Activated CD4-positive, alpha-beta T cell treated with anti-CD3 and anti-CD28 coated beads, Interleukin-2, Interleukin-6, amounts not matched to agents 100 ng/mL and 50 ng/mL, durations not matched to agents 16 hours and 8 hours (primary cell): Measurements from ENCODE around the gene C16orf95.
A peak's percentile ranks its signal among the peaks of the same experiment; 100 is the strongest.
"Not testable (repeated sequence)": the region's sequence is repeated elsewhere in the genome, so short reads cannot be mapped to it uniquely, and the experiment has no call there.

Experiments
- DNase-seq: peaks from one replicate; pipeline ENCODE4 v3.0.0-alpha.2; 2020

Gene C16orf95, protein sequence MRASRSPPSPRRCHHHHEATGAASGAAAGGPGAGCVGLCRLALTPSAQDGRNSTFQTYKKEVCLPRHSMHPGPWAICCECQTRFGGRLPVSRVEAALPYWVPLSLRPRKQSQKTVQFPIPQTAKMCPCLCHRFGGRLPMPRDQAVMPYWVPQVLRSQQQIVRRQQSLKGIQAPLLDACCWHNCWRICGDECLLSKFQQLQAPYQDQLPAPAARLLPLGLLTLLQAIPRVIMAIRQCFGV

DNA sequence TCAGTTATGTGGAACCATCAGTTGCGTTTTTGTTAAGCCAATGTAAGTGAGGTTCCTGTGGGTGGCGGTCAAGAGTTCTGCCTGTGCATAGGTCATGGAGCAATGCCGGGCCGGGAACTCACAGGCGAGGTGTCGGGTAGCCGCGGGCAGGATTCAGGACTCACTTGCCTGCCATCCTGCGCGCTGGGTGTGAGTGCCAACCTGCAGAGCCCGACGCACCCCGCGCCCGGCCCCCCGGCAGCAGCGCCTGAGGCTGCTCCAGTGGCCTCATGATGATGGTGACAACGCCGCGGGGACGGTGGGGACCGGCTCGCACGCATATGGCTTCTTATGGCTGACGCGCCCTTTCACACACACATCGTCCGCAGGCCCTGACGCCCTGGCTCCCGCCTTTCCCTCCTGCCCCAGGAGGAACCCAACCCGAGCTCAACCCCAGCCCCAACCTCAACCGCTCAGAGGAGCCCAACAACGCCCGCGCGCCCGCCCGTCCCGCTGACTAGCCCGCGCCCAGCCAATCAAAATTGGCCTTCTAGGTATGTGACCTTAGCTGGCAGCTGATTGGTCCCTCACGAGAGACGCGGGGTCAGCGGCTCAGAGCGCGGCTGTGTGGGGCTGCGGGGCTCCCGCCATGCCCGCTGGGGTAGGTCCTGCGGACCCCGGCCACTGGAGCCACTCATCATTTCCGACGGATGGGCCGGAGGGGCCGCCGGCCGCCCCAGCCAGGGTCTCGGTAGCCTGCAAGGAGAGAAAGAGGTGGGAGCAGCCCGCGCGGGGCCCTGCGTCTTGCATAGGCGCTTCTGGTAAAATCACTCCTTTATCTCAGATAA is at the start of gene C16orf95:
TSS of gene C16orf95 (minus strand) at position 470 of the 827 bp plus-strand sequence. CDS start at position 320, 150 bp downstream.
- DNase-seq = peak; percentile 98

DNA sequence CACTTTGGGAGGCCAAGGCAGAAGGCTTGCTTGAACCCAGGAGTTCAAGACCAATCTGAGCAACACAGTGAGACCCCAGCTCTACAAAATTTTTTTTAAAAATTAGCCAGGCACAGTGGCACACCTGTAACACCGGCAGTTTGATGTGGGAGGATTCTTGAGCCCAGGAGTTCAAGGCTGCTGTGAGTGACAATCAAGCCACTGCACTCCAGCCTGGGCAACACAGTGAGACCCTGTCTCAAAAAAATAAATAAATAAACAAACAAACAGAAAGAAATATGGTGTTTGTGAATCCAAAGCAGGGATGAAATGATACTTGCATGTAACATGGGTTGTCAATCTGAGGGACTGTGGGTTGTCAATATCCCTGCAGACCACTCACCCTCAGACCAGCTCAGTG is 49.7 kb upstream of the C16orf95 start:
- no peak for DNase-seq

DNA sequence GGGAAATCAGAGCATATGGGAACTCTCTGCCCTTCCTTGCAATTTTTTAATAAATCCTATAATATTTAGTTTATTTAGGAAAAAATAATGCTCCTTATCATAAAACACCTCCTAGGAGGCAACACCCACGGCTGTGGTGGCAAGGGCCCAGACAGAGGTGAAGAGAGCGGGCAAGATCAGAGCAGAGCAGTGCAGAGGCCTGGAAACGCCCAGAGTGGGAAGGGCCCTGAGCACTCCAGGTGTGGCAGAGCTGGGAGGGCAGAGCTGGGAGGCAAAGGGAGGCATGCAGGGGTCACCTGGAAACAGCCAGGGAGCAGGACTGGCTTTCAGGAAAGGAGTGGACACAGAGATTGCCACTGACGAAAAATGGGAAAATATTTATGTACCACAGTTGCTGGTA is 49.1 kb upstream of the C16orf95 start:
- DNase-seq = no peak

DNA sequence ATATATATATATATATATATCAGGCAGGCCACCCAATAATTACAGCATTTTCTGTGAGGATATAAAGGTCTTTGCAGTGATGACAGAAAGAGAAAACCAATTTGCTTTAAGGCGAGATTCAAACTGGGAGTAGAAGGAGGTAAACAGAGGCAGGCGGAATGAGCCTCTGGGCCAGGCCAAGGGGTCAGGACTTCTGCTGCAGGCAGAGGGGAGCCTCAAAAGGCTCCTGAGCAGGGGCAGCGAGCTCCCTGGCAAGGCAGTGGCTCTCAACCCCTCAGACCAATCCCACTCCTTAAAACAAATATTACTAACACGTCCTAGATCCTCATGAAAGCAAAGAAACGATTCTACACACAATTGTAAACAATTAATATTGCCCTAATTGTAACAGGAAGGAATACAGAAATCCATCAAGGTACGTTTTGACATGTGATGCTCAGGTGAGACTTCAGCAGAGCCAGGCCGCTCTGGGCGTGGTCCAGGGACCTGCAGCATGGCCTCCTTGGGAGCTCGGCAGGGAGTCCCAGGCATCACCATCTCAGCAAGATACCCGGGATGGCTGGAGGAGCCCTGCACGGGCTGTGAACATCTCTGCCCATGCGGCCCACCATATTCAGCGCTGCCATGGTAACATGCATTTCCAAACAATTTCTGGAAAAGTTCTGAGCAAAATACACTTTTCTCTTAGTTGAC is 48.0 kb upstream of the C16orf95 start:
- DNase-seq = no peak

DNA sequence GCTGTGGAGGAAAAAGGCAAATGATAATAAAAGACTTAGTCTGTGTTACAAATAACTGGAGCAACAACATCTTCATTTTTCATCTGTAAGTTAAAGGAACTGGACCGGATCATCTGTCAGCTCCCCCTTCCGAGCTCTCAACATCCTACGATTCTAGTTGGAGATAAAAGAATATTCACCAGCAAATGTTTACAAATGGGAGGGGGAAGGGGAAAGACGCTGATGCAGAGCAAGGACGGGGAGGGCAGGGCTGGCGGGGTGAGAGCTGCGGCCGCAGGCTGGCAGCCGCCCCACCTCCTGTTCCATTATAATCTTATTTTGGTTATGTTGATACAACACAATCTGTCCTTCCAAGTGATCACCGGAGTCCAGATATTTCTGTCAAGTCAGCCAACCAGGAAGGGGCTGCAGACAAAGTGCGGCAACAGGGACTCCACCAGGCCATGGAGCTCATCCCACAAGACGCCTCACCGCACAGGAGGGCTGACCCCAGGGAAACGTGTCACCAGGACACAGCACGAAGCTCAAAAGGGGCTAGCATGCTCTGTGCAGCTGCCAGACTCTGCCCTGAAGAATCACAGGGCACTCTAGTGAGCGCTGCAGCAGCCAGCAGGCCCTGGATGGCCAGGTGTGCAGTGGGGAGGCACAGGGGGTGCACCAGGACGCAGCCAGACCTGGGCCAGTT is 46.7 kb upstream of the C16orf95 start:
- DNase-seq = no peak

DNA sequence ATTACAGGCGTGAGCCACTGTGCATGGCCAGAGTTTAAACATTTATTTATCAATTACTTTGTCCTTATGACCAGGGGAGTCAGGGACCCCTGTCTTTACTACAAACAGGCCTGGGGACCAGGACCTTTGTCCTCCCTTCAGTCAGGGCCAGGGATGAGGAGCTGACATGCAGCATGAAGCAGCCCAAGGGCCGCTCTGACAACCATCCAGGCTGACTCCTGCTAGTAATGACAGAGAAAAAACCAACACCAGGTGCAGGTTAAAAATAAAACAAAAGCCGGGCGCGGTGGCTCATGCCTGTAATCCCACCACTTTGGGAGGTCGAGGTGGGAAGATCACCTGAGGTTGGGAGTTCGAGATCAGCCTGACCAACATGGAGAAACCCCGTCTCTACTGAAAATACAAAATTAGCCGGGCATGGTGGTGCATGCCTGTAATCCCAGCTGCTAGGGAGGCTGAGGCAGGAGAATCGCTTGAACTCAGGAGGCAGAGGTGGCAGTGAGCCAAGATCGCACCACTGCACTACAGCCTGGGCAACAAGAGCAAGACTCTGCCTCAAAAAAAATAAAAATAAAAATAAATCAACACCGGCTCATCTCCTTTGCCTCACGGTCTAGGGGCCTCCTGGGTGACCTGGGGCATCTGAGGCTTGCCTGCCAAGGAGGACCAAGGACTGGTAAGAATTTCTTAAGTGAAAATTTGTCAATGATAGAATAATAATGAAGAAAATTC is 45.8 kb upstream of the C16orf95 start:
- not testable (repeated sequence) for DNase-seq

DNA sequence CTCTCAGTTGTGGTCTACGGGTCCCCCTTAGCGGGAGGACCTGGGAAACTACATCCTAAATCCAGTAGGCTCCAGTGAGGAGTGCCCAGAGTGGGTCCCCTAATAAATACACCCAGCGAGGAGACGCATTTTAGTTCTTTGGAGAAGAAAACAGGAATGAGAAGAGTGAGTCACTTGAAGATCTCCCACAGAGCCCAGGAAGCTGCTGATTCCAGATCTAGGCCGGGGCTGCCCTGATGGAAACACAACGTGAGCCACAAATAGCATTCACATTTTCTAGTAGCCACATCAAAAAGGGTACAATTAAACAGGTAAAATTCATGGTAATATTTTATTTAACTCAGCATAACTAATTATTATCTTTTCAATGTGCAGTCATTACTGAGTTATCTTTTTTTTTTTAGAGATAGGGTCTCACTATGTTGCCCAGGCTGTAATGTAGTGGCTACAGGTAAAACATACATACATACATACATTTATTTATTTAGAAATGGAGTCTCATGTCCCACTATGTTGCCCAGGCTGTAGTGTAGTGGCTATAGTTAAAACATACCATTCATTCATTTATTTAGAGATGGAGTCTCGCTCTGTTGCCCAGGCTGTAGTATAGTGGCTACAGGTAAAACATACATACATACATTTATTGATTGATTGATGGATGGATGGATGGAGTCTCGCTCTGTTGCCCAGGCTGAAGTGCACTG is 44.9 kb upstream of the C16orf95 start:
- no peak for DNase-seq

DNA sequence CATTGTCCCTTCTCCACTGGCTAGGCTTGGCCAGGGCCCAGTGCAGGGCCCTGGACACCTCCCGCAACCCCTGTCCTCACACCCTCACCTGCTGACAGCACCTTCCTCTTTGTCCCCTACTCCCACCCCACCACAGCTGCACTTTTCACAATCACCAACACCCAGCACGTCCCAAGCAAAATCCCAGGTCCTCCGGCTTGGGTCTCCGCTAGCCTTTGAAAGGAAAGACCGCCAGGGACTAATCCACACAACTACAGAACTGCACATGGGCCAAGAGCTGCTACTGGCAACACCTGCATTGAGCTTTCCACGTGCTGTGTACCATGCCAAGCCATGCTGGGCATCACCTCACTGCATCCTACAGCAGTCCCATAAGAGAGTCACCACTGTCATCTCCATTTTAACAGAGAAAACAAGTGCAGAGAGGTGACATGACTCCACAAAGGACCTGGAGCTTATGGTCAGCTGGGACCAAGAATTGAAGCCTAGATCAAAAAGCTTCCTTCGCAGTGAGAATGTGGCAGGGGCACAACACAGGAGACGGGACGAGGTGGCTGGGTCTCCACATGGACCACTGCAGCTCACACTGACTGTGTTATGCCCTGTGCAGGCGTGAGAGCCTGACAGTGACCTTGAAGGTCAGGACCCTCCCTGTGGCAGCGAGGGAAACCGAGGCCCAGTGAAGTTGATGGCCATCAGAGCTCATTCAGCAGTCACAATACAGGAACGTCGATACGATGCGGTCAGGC is 43.8 kb upstream of the C16orf95 start:
- no peak for DNase-seq

DNA sequence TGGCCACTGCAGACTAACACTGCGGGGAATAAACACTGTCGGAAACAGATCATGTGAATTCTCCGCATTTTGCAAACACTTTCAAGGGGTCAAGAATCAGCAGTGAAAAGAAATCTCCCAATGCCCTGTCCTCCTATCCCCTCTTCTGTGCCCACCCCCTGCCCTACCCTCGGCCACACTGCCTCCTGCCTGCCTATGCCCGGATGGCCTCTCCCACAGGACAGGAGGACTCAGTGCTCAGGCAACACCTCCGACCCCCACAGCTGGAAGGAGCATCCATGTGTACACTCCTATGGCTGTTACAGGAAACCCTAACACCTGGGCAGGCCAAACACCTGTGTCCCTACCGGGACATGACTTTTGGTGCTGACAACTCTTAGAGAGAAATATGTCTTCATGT is 41.9 kb upstream of the C16orf95 start:
- no peak for DNase-seq

DNA sequence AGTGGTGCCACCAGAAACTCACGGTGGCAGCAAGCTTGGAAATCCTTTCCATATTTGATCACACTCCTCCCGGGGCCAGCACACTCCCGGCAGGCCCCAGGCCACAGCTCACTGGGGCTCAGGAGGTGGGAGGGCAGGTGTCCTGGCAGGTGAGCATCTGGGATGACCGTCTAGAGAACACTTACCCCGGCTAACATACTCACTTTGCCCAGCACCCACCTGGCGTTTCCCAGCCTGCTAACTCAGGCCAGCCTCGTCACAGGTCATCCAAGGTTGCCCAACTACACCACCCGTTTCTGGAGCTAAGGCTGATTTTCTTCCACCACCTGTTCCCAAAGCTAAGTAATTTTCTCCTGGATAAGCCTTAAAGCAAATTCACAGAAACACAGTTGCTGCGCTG is 41.5 kb upstream of the C16orf95 start:
- no peak for DNase-seq

DNA sequence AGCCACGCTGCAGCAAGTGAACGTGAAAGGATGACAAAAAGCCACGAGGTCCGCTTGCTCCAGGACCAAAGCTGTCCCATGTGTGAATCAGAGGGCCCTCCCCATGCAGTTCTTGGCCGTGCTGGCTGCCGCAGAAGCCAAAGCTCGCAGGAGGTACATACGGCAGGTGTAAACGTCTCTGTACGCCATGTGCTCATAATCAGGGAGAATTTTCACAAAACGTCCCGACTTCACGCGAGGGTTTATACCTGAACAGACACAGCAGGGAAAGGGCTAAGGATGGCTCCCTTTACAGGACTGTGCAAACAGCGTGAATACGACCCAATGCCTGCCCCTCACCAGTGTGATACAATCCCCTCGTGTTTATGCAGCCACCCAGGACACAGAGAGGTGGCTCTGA is 41.1 kb upstream of the C16orf95 start:
- DNase-seq = no peak

DNA sequence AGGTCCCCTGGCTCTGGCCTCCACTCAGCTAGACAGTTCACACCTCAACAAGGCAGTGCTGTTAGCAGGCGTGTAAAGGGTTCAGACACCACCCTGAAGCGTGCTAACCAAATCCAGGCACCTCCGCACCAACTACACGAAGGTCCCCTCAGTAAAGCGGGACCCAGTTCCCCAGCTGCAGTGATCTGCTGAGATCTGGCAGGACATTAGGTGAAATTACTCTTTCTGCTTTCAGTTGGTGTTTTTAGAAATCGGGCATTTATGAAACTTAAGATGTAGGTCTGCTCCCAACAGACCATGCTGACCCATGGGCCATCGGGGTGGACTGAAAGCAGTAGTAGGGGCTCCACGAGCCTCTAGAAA is 39.3 kb upstream of the C16orf95 start:
- no peak for DNase-seq

DNA sequence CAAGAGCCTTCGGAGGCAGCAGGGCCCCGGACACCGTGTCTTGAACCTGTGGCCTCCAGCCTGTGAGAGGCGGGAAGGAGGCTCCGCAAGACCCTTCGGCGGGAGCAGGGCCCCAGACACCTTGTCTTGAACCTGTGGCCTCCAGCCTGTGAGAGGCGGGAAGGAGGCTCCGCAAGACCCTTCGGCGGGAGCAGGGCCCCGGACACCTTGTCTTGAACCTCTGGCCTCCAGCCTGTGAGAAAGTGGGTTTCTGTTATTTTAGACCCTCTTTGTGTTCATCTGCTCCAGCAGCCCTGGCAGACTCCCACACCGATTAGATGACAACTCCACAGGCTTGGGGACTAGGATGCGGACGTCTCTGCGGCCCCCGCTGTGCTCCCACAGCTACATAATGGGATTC is 36.4 kb upstream of the C16orf95 start:
- DNase-seq = no peak

DNA sequence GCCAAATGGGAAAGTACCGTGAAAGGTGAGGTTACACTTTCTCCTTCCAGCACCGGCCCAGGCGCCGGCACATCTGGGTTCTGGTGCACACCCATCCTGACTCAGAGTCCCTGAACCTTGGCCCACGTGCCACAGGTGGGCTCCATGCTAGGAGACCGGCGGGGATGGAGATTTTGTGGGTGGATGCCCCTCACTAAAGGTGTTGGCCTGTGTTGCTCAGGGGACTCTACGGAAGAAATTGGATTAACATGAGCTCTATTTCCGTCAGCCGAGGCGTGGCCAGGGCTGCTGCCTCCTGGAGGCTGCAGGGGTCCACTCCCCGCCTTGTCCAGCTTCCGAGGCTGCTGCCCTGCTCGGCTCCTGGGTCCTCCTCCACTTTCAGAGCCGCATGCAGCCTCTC is 35.6 kb upstream of the C16orf95 start:
- no peak for DNase-seq

DNA sequence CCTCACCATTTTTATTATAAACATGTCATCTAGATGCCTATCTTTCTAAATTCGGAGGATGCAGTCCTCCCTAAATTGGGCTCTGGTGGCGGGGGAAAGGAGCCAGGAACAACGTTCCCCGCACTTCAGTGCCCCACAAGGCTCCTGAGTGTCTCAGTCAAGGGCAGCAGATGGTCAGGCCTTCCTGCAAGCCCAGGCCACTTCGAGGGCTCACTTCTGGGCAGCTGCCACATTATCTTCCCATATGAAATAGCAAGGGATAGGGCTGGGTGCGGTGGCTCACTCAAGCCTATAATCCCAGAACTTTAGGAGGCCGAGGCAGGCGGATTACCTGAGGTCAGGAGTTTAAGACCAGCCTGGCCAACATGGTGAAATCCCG is 34.1 kb upstream of the C16orf95 start:
- DNase-seq = no peak

DNA sequence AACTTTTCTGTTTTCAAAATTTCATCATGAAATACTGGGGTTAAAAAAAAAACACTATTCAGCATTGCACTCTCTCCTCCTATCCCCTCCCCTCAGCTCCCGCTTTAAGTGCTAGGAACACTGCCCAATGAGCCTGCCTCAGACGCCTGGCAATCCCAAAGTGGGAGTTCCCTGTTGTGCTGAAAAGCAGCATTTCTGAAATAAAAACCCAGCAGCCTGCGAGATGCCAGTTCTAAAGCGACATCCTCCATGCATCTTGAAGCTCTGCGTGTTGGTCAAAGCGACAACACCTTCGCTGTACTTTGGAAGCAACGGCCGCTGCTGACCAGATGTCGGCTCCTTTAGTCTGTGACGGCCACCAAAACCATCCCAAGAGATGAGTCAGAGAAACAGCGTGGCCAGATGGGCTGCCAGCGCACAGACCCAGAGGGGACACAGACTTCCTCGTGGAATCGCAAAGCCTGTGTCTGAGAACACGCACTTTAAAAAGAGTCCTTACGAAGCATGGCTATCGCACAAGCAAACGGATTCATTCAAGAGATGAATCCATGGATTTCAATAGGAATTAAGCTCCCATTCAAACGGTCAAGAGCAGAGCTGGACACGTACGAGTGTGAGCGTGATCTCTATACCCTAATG is 33.6 kb upstream of the C16orf95 start:
- DNase-seq = no peak

DNA sequence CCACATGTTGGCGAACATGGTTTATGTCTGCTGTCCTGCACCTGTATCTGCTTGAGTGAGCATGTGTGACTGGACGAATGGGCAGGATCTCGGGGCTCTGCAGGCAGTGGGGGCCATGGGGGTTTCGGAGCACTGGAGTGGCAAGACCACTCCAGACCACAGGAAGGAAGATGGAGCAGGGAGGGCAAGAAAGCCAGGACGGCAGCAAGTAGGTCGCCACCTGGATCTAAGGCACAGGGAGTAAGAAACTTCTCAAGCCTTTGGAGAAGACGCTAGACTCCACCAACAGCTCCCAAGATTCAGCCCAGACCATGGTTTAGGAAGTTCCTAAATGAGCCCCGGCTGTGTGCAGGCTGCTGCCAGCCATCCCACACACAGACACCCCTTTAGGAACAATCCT is 32.8 kb upstream of the C16orf95 start:
- no peak for DNase-seq

DNA sequence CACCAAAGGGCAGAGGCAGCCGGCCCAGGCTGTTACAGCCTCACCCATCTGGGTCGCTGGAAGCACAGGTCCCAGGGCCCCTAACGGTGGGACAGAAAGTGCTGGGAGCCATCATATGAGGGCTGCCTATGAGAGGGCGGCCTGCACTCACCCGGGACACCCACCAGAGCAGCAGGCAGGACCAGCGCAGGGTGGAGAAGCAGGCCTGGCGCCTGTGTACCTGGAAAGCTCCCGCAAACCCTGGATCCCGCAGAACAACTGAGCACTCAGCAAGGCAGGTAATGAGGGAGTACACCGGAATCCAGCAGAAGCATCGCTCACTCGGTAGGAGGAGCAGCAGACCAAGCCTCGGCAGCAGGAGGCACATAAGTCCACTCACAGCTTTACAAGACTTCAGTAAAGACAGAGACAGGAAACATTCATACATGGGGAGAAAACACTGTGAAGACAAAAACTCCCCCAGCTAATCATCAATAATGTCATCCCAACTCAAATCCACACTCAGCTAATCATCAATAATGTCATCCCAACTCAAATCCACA is 31.5 kb upstream of the C16orf95 start:
- no peak for DNase-seq

DNA sequence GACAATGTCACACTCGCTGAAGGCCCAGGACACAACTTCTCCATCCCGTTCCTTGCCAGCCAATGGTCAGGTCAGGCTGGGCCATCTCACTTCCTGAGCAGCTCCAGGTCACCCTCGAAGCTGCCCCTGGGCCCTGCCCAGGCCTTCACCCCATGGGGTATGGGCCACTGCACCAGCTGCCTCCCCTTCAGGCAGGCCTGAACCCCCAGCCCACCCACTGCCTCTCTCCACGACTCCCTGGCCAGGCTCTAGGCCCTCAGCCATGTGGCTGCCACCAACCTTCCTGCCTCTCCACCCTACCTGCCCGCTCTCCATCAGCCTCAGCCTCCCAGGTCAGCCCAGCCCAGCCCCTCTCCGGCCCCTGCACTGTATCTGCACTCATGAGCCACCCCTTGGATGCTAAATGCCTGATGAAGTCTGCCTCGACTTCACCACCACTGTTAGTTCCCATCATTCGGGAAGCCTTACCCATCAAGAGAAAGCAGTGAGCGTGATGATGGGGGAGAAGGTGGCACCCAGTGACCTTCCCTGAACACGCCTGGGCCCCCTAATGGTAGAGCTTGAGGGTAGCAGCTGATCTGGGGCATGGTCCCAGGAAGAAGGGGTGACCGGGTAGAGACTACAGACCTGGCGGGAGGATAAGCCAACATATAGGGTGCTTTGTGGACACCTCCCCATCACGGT is 30.9 kb upstream of the C16orf95 start:
- DNase-seq = no peak

DNA sequence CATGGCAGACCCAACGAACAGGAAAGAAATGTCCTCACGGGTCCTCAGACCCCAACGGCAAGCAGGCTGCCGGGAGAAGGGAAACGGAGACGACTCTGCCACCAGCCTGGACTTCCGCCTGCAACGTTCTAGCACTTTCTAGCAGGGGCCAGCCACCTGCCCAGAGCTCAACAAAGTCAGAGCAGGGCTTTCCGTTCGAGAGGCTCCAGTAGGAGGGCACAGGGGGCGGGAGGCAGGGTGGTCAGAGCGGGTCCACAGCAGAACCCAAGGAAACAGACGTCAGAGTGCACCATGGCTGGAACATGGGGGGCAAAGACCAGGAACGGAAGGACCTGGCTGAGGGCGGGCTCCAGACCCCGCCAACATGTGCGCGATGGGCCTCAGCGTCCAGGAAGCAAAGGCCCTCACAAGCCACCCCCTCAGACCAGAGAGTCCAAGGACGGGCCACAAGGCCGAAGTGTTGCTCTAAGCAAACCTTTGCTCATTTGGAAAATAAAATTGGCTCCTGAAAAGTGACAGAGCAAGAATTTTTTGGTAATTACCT is 29.4 kb upstream of the C16orf95 start:
- DNase-seq = no peak
